Ramos (cell line): ENCODE results near the gene SUSD5.

Experiments used
- in situ Hi-C: fragments of 300-500 bp; cut with MboI; formaldehyde crosslinking; loops from one replicate; pipeline ENCODE4 v1.14.3; 2022; ENCODE audit warnings: low sequenced_read_pairs; ENCODE audit not compliant: unreplicated experiment

Gene SUSD5

GRCh38 chr3:33159234-33159633, 59.4 kb downstream of the SUSD5 start:
- in situ Hi-C loops, result no loop called here

GRCh38 chr3:33155301-33155700, 63.3 kb downstream of the SUSD5 start:
- in situ Hi-C loops, result no loop called here

DNA sequence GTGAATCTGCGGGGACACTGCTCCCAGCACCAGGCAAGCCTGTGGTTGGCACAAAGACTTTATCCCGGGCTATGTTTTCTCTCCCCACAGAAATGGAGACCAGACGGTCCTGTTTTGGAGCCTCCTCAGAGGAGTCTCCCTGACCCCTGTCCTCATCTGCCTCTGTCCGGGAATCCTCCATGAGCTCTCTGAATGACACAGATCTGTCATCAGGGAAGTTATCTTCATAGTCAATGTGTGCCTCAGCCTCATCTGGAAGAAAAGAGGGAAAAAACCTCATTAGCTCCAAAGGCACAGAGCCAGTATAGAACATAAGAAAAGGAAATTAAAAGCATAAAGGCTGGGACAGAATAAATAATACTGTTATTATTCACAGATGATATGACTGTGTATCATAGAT, 64.8 kb downstream of the SUSD5 start:
- in situ Hi-C loops, result no loop called here

DNA sequence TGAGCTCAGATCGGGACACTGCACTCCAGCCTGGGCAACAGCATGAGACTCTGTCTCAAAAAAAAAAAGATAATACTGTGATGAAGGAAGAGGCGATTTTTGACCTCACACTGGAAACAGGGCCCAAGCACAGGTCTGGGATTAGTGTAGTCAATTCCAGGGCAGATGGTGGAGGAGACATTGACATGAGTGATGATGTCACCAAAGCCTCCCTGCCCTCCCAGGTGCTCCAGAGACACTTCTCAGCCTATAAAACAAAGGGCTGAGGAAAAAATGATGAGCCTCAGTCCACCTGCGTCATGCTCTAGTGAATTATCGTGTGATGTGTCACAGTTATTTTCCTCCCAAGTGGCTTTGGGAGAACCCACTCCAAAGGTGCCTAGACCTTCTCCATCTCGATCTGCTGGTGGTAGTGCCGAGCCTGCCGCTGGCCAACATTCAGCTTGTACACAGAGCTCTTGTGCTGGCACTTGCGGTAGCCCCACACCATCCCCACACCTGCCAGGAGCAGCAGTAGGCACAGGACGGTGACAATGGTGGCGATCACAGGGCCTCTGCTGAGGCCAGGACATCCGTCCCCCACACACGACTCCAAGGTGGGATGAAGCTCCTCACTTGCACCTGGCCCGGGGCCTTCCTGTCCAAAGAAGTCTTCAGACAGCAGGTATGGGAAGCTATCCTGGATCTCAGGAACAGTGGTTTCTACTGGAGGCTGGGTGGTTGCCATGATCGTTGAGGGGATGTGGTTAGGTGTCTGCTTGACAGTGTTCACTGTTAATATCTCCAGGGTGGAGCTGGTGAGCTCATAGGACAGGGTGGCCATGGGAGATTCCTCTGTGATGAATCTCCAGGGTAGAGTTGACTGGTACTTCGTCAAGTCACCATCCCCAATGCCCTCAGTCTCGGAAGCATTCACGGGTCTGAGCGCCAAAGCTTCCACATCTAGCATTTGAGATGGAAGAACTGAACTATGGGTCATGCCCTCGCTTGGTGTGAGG, 65.9 kb downstream of the SUSD5 start:
- in situ Hi-C loops, result no loop called here

GRCh38 chr3:33149342-33149741, 69.3 kb downstream of the SUSD5 start:
- in situ Hi-C loops, result no loop called here

DNA sequence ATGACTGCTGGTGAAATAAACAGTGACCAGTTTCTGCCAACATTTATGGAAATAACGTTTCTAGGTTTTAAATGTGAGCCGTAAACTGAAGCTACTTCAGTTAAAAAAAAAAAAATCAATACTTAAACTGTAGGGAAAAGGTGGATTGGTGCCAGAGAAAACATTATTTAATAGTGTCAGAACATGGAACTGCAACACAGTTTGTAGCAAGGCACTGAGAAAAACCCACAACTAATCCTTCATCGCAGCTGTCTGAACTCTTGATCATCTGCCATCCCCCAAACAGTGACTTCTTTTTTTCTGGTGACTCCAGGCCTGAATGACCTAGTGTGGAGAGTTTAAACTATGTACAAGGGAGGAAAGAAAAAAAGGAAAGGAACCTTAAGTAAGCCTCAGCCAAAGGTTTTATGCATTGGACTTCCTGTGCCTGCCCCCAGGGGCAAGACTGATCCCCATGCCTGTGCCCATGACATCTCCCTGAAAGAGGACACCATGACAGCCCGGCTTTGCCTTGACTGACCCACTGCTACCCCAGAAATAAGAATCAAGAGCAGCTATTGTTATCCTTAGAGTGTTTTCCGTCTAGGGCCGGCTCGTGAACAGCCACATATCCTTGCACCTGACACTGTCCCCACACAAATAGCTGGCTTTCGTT, 71.7 kb downstream of the SUSD5 start:
- in situ Hi-C loops, result no loop called here

GRCh38 chr3:33145901-33146580, 72.6 kb downstream of the SUSD5 start:
- in situ Hi-C loops, result no loop called here

DNA sequence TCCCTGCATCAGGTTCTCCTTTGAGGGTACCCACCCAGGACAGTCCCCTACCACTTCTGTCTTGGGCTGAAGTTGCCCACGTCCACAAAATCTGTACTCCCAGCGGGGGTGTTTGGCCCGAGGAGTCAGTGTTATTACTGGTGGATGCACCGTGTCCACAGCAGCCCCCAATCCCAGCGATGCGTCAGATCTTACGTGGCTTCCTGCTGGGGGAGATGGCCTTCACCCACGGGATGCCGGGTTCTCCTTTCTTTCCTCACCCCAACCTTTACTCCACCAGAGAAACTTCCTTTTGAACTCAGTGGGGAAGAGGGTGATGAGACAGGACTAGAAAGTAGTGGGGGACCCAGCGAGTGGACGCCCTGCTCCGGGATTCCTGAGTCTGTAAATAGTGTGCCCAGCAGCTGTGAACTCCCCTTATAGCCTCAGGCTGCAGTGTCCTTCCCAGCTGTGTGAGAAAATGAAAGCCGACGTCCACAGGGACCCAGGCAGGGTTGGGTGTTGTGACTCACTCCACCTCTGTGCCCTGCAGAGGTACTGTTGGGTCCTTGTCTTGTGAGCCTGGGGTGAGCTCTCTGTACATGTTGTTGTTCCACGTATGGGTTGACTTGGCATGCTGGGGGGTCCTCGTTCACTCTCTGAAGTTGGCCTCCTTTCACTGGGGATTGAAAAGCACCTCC, 73.2 kb downstream of the SUSD5 start:
- in situ Hi-C loops, result no loop called here

DNA sequence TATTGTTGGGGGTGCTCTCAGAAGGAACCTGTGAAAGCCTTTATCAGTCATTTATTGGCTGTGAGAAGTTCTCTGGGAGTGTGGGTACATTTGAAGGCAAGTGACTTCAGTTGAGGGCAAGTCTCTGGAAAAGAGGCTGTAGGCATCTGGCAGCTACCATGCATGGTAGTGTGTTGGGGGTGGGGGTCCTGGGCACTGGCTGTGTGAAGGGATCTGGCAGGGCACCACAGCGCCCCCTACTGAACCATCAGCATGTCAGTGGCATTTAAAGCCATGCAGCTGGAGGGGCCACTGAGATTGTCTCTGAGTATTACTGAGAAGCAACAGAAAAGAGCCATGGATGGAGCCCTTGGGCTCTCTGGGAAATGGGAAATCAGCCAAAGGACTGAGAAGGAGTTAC, 74.2 kb downstream of the SUSD5 start:
- in situ Hi-C loops, result no loop called here

- in situ Hi-C loops, result no loop called here
Measured at GRCh38 chr3:33141006-33141405, 77.6 kb downstream of the SUSD5 start.

GRCh38 chr3:33139996-33140395, 78.6 kb downstream of the SUSD5 start:
- in situ Hi-C loops, result loop anchor here (10.0 kb wide), 1 partner anchor 245 kb away; no protein-coding TSS in a partner anchor

DNA sequence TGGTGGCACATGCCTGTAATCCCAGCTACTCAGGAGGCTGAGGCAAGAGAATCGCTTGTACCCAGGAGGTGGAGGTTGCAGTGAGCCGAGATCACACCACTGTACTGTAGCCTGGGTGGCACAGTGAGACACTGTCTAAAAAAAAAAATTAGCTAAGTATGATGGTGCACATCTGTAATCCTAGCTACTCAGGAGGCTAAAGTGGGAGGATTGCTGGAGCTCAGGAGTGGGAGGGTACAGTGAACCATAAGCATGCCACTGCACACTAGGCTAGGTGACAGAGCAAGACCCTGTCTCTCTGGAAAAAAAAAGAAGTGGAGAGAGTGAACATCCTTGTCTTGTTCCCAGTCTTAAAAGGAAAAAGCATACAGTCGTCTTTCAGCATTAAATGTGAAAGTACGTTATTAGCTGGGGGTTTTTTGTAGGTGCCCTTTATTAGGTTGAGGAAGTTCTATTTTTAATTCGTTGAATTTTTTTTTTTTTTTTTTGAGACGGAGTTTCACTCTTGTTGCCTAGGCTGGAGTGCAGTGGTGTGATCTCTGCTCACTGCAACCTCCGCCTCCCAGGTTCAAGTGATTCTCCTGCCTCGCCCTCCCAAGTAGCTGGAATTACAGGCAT, 79.5 kb downstream of the SUSD5 start:
- in situ Hi-C loops, result loop anchor here (10.0 kb wide), 1 partner anchor 246 kb away; no protein-coding TSS in a partner anchor

GRCh38 chr3:33137691-33138090, 80.9 kb downstream of the SUSD5 start:
- in situ Hi-C loops, result loop anchor here (10.0 kb wide), 1 partner anchor 247 kb away; no protein-coding TSS in a partner anchor

DNA sequence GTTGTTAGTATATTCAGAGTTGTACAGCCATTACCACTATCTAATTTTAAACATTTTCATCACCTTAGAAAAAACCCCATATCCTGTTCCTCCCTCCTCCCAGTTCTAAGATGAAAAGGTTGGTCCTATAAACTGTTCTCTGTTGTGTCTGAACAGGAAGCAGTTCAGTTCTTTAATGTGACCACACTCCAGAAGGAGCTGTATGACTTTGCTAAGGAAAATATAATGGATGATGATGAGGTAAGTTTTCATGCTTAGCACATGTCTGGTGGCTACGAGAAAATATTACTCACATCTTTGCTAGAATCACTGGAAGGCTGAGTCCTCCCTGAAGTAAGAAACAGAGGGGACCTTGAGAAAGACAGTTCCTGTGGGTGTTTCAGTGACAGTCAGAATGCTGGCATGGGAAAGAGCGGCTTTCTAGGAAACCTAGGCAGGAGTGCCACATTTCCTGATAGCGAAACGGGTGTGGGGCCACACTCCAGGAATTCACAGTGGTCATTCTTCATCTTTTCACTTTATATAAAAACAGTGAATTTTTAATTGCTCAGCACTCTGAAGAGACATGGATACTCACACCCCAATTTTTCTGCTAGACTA, 84.5 kb downstream of the SUSD5 start:
- in situ Hi-C loops, result loop anchor here (10.0 kb wide), 1 partner anchor 251 kb away; no protein-coding TSS in a partner anchor

DNA sequence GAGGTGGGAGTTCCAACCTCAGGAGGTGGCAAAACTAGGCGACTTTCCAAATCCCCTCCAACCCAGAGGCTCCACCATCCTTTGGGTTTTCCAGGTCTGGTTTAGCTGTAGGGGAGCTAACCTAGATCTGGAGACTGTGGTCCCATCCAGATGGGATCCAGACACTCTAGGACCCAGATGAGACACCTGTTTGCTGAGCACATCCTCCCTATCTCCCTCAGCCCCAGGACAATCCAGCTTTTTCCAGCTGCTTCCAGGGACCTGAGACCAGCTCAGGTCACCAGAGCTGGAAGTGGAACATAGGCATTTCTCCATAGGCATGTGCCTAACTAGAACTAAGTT, 86.6 kb downstream of the SUSD5 start:
- in situ Hi-C loops, result loop anchor here (10.0 kb wide), 1 partner anchor 253 kb away; no protein-coding TSS in a partner anchor

GRCh38 chr3:33131331-33132018, 87.1 kb downstream of the SUSD5 start:
- in situ Hi-C loops, result loop anchor here (10.0 kb wide), 1 partner anchor 253 kb away; no protein-coding TSS in a partner anchor

DNA sequence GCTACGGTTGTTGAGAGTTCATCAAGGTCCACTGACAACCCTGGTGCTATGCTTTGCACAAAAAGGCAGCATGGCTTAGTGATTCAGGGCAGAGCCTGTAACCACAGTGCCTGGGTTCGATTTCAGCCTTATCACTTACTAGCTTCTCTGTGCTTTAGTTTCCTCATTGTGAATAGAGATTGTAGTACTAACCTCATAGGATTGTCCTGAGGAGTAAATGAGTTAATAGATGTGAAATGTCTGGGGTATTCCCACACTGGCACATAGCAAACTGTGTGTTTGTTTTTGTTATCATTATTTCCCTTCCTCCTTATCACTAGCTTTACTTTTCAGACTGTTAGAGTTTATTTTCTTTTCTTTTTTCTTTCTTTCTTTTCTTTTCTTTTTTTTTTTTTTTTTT, 88.5 kb downstream of the SUSD5 start:
- in situ Hi-C loops, result loop anchor here (10.0 kb wide), 1 partner anchor 255 kb away; no protein-coding TSS in a partner anchor

DNA sequence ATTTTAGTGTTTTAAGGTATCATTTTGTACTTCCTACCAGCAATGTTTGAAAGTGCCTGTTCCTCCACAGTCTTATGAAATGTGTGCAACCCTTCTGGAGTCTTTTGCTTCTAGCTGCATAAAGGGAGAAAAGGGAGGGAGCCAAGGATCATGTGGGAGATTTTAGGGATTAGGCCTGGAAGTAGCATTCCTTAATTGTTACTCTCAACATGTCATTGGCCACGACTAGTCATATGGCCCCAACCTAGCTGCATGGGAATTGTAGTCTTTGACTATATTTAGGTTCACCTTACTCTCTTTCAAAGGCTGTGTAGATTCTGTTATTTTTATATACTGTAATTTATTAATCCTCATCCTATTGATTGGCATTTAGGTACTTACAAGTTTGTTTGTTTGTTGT, 89.9 kb downstream of the SUSD5 start:
- in situ Hi-C loops, result loop anchor here (10.0 kb wide), 1 partner anchor 656 kb away; no protein-coding TSS in a partner anchor
